ENCODE measurements around the gene RBM17.

GRCh38 chr10:6074489-6075301, 14.1 kb upstream of the RBM17 start:
- TF ChIP-seq POLR2AphosphoS5 (IDR thresholded peaks at IDR 0.05) (no peak), CTCF (IDR thresholded peaks at IDR 0.05) (no peak)
